Lung microvascular endothelial cell (primary cell): ENCODE results near the gene S1PR5. TPM values are rescaled to one million over a fixed set of nuclear protein-coding genes. Genes with fewer than 3 reads are reported as not detected.
"Not testable (repeated sequence)": the region's sequence is repeated elsewhere in the genome, so short reads cannot be mapped to it uniquely, and the experiment has no call there.

Experiments
- DNase-seq, 2 donors: peaks; one replicate each; pipeline versions ENCODE4 v3.0.0 to v3.0.0-alpha.2; 2010; ENCODE audit warnings: low read depth in 2 of 2
- total RNA-seq: library from RNA; depleted of rRNA; stranded (reverse); fragments of >200 nt; gene quantifications from 2 replicates; pipeline ENCODE4 v1.2.1, GENCODE V29; 2014

The S1PR5 gene
- total RNA-seq, 1 donor from 2014 or later = under 0.01 TPM

DNA sequence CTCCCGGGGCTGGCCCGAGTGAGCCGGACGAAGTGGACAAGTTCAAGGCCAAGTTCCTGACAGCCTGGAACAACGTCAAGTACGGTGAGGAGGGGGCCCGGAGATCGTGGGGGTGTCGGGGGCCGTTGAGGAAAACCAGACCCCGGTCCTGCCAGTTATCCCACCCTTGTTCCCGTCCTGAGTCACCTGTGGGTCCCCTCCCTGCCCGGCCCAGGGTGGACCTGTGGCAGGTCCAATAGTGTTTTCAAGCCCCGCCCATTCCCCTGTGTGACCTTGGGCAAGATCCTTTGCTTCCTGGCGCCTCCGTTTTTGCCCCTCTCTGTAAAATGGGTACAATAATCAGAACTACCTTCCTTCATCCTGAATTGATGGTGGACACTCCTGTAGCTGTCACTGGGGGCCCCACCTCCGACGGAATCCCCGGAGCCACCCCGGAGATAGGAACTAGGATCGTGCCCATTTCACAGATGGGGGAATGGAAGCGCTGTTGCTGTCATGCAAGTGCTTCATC lies 27.1 kb upstream of the S1PR5 start:
- no peak for DNase-seq

DNA sequence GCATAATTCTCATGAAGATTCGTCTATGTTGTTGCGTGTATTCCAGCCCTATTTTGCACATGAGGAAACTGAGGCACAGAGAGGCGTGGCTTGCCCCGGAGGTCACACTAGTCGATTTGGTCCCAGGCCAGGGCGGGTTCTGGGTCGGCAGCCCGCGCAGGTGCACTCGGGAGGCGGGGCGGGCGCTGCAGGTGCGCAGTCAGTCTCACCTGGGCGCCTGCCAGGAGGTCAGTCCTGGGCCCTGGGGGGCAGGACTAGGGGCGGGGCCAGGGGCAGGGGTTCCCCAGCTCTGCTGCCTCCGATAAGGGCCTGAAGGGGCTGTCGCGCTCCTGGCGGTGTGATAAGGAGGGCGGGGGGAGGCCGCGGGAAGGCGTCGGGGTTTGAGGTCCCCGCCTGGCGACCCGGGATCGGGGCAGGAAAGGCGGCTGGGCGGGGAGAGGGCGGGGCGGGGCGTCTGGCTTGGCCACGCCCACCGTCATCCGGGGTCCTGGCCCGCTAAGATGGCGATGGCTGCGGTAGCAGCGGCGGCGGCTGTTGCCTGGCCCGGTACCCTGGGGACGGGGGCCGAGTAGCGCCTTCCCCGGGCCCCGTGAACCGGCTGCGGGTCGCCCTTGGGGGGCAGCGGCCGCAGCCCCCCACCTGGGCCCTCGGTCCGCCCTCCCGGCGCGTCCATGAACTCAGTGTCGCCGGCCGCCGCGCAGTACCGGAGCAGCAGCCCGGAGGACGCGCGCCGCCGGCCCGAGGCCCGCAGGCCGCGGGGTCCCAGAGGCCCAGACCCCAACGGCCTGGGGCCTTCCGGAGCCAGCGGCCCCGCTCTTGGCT lies 26.4 kb upstream of the S1PR5 start, which contains the start of gene ATG4D:
ATG4D (plus strand) TSS at position 485 of the 822 bp plus-strand sequence; CDS start at position 672, 187 bp downstream.
- peak; percentile 41 to 52 for DNase-seq

DNA sequence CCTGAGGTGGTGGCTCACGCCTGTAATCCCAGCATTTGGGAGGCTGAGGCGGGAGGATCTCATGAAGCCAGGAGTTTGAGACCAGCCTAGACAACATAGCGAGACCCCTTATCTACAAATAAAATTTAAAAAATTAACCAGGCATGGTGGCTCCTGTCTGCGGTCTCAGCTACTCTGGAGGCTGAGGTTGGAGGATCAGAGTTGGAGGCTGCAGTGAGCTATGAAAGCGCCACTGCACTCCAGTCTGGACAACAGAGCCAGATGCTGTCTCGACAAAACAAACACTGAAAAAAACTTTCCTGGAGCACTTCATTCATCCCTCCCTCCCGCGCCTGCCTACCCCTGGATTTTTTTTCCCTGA lies 25.8 kb upstream of the S1PR5 start:
- no peak for DNase-seq

- DNase-seq = not testable (repeated sequence)
These were observed 21.8 kb upstream of the S1PR5 start for GRCh38 chr19:10539016-10539415.

DNA sequence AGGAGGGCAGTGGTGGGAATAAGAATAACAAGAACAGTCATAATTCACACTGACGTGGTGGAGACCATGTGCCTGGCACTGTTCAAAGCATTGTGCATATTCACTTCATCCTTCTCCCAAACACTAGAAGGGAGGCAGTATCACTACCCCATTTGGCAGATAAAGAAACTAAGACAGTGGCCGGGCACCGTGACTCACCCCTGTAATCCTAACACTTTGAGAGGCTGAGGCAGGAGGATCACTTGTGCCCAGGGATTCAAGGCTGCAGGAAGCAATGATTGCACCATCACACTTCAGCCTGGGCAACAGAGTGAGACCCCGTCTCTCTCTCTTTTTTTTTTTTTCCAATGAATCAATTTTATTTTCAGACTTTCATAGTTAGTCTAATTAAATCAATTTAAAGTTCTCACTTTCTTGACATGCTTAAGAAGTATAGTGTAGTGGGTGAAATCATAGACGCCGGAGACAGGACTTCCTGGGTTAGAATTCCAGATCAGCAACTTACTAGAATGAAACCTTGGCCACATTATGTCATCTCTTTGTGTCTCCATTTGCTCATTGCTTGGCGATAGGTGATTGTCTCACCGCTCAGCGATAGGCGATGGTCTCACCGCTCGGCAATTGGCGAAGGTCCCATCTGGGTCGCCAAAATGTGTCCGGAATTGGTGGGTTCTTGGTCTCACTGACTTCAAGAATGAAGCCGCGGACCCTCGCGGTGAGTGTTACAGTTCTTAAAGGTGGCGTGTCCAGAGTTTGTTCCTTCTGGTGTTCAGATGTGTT lies 21.1 kb upstream of the S1PR5 start:
- DNase-seq = no peak

GRCh38 chr19:10537668-10538067 lies 20.4 kb upstream of the S1PR5 start:
- DNase-seq = no peak

DNA sequence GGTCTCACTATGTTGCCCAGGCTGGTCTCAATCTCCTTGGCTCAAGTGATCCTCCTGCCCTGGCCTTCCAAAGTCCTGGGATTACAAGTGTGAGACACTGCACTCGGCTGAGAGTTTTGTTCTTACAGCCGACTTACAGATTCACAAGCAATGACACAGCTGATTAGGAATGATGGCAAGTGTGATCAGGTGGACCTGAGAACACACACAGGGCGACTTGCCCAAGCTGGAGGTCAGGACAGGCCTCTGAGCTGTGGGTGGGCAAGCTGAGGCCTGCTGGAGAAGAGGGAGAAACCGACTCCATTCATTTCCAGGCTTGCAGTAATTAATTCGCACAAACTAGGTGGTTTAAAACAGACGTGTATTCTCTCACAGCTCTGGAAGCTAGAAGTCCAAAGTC lies 18.4 kb upstream of the S1PR5 start:
- no peak for DNase-seq

- peak in 1 of 2 donors; percentile 59 for DNase-seq
These were observed 16.6 kb upstream of the S1PR5 start for GRCh38 chr19:10533646-10534386.

GRCh38 chr19:10532457-10532856 lies 15.2 kb upstream of the S1PR5 start:
- DNase-seq = no peak

GRCh38 chr19:10526887-10527286 lies 9.6 kb upstream of the S1PR5 start:
- DNase-seq = not testable (repeated sequence)

GRCh38 chr19:10525636-10526035 lies 8.4 kb upstream of the S1PR5 start:
- DNase-seq = no peak

DNA sequence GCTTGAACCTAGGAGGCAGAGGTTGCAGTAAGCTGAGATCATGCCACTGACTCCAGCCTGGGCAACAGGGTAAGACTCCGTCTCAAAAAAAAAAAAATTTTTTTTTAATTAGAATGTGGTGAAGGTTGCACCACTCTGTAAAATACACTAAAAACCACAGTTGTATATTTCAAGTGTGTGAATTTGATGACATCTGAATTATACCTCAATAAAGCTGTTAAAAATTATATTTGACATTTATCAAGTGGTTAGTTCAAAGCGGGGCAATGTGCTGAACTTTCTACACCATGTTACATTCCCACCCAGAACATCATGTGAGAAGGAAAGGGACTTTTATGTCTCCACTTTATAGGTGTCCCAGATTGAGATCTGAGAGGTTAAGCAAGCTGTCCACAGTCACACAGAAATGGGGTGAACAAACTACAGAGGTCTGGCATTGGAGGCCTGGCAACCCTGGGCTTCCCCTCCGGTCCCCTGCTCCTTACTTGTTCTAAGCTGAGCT lies 5.9 kb upstream of the S1PR5 start:
- DNase-seq = no peak

DNA sequence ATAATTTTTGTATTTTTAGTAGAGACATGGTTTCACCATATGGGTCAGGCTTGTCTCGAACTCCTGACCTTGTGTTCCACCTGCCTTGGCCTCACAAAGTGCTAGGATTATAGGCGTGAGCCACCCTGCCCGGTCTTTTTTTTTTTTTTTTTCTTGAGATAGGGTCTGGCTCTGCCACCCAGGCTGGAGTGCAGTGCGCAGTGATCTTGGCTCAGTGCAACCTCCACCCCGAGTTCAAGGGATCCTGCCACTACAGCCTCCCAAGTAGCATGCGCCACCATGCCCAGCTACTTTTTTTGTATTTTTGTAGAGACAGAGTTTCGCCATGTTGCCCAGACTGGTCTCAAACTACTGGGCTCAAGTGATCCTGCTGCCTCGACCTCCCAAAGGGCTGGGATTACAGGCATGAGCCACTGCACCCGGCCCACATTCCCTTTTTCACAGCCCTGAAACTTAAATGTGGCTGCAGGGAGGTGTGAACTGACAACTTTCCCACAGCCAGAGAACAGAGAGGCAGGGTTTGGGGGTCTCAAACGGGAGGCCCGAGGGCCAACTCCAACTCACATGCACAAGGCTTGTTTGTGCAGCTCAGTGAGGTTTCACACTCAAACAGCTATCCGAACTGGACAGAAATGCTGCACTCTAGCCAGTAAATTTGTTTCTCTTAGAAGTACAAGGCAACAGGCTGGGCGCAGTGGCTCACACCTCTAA lies 4.4 kb upstream of the S1PR5 start:
- no peak for DNase-seq

DNA sequence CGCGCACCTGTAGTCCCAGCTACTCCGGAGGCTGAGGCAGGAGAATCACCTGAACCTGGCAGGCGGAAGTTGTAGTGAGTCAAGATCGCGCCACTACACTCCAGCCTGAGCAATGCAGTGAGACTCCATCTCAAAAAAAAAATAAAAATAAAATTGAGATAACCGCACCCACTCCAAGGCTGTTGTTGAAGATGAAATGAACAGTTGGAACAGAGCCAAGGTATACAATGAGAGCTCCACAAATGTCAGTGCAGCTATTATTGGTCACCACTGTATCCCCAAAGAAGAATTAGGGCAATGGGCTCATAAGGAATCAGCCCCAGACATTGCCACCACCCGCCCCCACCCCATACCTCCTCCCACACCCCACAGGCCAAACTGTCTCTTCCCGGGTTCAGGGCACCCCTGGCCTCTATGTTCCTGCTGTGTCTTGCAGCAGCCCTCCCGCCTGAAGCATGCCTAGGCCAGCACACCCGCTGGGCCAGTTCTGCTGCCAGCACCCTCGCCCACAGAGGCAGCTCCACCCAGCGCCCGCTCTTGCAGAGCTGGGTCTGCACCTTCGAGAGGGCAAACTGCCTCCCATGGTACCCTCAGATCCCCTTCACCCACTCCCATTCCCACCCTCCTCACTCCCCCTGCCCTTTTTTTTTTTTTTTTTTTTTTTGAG lies 3.5 kb upstream of the S1PR5 start:
- DNase-seq = no peak

GRCh38 chr19:10519421-10519820 lies 2.2 kb upstream of the S1PR5 start:
- DNase-seq = no peak

DNA sequence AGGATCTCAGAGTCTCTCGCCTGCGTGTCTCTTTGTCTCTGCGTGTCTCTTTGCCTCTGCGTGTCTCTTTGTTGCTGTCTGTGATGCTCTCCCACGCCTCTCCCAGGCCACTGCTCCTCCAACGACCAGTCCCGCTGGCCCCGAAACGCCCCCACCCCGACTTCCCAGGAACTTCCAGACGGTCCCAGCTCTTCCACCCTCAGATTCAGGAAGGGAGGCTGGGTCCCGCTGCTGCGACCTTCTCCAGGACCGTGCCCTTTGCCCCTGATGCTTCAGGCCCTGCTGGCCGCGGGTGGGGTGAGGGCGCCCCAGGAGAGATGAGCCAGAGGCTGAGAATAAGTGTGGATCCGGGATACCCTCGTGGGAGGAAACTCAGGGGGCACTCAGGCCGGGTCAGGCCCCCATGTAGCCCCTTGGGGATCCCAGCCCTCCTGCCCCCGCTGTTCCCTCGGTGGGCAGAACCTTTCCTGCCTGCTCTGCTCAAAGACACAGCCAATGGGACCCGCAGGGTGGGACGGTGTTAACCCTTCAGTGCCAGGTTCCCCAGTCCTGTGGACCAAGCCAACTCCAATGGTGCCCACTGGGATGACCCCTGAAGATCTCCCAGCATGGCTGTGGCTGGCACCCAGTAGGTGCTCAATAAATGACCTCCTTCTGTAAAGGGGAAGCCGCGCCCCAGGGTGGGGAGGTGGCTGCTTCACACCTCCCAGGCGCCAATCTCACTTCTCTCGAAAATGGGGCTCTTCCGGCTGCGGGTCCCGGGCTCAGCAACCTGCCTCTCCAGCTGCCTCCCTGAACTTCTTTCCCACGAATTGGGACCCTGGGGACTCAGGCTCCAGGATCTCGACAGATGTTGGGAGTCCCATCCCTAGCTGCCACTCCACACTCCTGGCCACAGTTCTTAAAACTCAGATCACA lies 1.5 kb upstream of the S1PR5 start:
- DNase-seq = no peak

DNA sequence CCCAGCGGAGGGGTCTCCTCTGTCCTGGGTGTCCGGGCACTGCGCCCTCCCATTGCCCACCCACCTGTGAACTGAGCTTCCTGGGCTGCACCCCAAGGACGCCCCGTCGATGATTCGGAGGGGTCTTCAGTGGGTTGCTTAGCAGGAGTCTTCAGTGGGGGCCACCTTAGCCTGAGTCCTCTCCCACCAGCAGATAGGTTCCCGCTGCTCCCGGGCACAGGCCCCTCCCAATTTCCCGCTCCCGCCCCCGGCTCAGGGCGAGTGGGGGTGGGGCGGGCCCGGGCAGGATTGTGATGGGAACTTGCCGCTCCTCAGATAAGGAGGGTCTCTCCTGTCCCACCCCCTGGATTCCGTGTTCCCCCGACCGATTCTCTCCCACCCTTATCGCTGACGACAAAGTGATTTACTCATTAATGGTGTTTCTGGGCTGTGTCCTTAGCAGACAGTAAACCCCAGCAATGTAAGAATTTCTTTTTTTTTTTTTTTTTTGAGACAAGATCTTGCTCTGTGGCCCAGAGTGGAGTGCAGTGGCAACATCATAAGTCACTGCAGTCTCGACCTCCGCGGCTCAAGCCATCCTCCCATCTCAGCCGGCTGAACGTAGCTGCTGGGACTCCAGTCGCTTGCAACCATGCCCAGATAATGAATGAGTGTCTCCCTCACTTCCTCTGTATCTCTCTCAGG lies 655 bp upstream of the S1PR5 start:
- DNase-seq = no peak

DNA sequence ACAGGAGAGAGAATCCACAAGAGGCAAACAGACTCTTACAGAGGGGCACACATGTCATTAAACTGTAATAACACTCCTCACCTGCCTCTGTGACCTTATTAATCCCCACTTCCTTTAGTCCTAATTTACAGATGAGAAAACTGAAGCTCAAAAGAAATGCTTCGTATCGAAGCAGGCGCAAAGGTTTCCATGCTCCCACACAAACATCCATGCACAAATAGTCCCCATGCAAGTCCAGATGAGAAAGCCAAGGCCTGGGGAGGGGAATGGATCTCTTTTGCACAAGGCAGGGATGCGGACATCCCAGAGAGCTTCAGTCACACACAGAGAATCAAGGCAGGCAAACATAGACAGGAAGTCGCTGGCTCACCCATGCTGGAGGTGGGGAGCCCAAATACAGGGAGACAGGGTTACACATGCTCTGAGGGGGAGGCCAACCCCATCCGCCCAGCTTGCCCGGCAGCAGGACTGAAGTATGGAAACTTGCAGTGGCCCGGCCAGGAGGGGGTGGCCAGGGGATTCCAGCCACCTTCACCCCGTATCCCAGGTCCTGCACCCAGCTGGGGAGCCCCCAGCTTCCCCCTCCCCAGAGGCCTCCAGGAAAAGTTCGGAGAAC lies 468 bp downstream of the S1PR5 start:
- DNase-seq = no peak
